ENCODE measurements around the gene SND1. TPM values are rescaled to one million over a fixed set of nuclear protein-coding genes. Genes with fewer than 3 reads are reported as not detected.

The SND1 gene
- total and polyA plus RNA-seq, 2 of the 4 experiments (the other 2 are of a cell fraction): 154 to 294 TPM

- TF ChIP-seq CHD1 (IDR thresholded peaks at IDR 0.05; ENCODE audit: low read depth, low read length) (no peak), CEBPB (IDR thresholded peaks at IDR 0.05; ENCODE audit: low read depth, low read length) (no peak)
Observed at GRCh38 chr7:127943541-127944521, 291.8 kb downstream of the SND1 start (continued).

GRCh38 chr7:127946111-127946510 is 294.1 kb downstream of the SND1 start:
- no peak overlapping the region for H2AK5ac ChIP-seq (ENCODE audit: low read depth, low read length)
- no peak overlapping the region for H2AK9ac ChIP-seq (replicated peaks; ENCODE audit: low read depth, low read length, poor library complexity)
- peaks cover 11% of the 10 kb centered on the region for H3K9me1 ChIP-seq (ENCODE audit: insufficient read depth, low read length)
- ChIA-PET CTCF (no interaction called here), POLR2A (ENCODE audit: unreplicated experiment) (no interaction called here)
- H3K4me1 ChIP-seq (ENCODE audit: control insufficient read depth, insufficient read depth, low read length): peaks cover 10% of the 10 kb centered on the region
- no peak overlapping the region for H3K4me2 ChIP-seq (ENCODE audit: low read depth, low read length)
- H2BK20ac ChIP-seq (ENCODE audit: low read depth, low read length): no peak overlapping the region
- peaks cover 5% of the 10 kb centered on the region for H3K36me3 ChIP-seq (ENCODE audit: control insufficient read depth, insufficient read depth, low read length)
- no peak overlapping the region for H2BK5ac ChIP-seq (ENCODE audit: low read depth, low read length, poor library complexity, severe bottlenecking)
- no peak overlapping the region for H2AFZ ChIP-seq (replicated peaks; ENCODE audit: low read length, poor library complexity)
- ATAC-seq (ENCODE audit: low read depth) (no peak), DNase-seq (no peak)
- BruUV-seq (replicated peaks): no TSS peak
- no peak overlapping the region for H4K91ac ChIP-seq (ENCODE audit: insufficient read depth, low read depth, low read length)
- H3K9me3 ChIP-seq (ENCODE audit: control insufficient read depth, insufficient read depth, low read length): no peaks in the 10 kb centered on the region
- H3K9ac ChIP-seq (ENCODE audit: low read depth, low read length): no peak overlapping the region
- peaks cover 44 to 77% of the 10 kb centered on the region in 2 experiments for H3K79me1 ChIP-seq (ENCODE audit: low read depth in 1 of 2, low read length in 2 of 2)
- H3K14ac ChIP-seq (replicated peaks; ENCODE audit: low read depth, low read length): no peak overlapping the region
- no peak overlapping the region for H3K4ac ChIP-seq (ENCODE audit: low read depth, low read length)
- intact Hi-C loops (cut with micrococcal nuclease): no loop called here
- no peak overlapping the region for H2BK15ac ChIP-seq (ENCODE audit: low read depth, low read length)
- H3K4me3 ChIP-seq (ENCODE audit: insufficient read depth, low read depth, low read length): no peak overlapping the region
- H3K18ac ChIP-seq (ENCODE audit: low read depth, low read length): no peak overlapping the region
- H3K27ac ChIP-seq (ENCODE audit: insufficient read depth, low read length): no peak overlapping the region
- H3K27me3 ChIP-seq (ENCODE audit: control insufficient read depth, insufficient read depth, low read length): no peaks in the 10 kb centered on the region
- H2BK120ac ChIP-seq (ENCODE audit: low read depth, low read length): no peak overlapping the region
- dilution Hi-C loops (cut with HindIII; ENCODE audit: low sequenced_read_pairs, unreplicated experiment): no loop called here
- no peak for TF ChIP-seq BHLHE40 (IDR thresholded peaks at IDR 0.05; ENCODE audit: low read depth, low read length)
- H4K5ac ChIP-seq (ENCODE audit: low read depth, low read length): no peak overlapping the region
- H3K56ac ChIP-seq (ENCODE audit: extremely low read depth, insufficient read depth, low read length): no peak overlapping the region
- in situ Hi-C loops (cut with MboI; ENCODE audit: low sequenced_read_pairs): no loop called here
- H4K20me1 ChIP-seq (ENCODE audit: insufficient read depth, low read length): peaks cover 15% of the 10 kb centered on the region
- no peak overlapping the region for H3K23ac ChIP-seq (ENCODE audit: low read depth, low read length)
- H4K8ac ChIP-seq (ENCODE audit: low read depth in 2 of 2, low read length in 2 of 2): no peak overlapping the region
